NOMO-1 treated with DMSO at 0.1 percent for 48 hours (cell line): ENCODE measurements around the gene SLCO3A1.
"Not testable (repeated sequence)": the region's sequence is repeated elsewhere in the genome, so short reads cannot be mapped to it uniquely, and the experiment has no call there.

ENCODE experiments used
- DNase-seq: peaks from one replicate; lab custom pipeline; 2025; ENCODE audit not compliant: unreplicated experiment; lab: John Stamatoyannopoulos, UW

SLCO3A1 gene

GRCh38 chr15:91956026-91956723 is 102.7 kb downstream of the SLCO3A1 start:
- DNase-seq = no peak

- no peak for DNase-seq
Measured at GRCh38 chr15:91961357-91961756, 107.8 kb downstream of the SLCO3A1 start.

GRCh38 chr15:91963747-91964146 is 110.2 kb downstream of the SLCO3A1 start:
- DNase-seq = not testable (repeated sequence)

- no peak for DNase-seq
Measured at GRCh38 chr15:91965501-91966193, 112.1 kb downstream of the SLCO3A1 start.

- DNase-seq = no peak
Measured at GRCh38 chr15:91966194-91966552, 112.7 kb downstream of the SLCO3A1 start.

GRCh38 chr15:91967935-91968606 is 114.6 kb downstream of the SLCO3A1 start:
- no peak for DNase-seq

GRCh38 chr15:91968610-91969009 is 115.1 kb downstream of the SLCO3A1 start:
- DNase-seq = no peak

- no peak for DNase-seq
Measured at GRCh38 chr15:91970142-91970541, 116.6 kb downstream of the SLCO3A1 start.

- DNase-seq = no peak
Measured at GRCh38 chr15:91973481-91973880, 120.0 kb downstream of the SLCO3A1 start.

- no peak for DNase-seq
Measured at GRCh38 chr15:91974321-91974720, 120.8 kb downstream of the SLCO3A1 start.

- DNase-seq = peak; percentile 5
Measured at GRCh38 chr15:91975241-91975978, 121.9 kb downstream of the SLCO3A1 start.

- no peak for DNase-seq
Measured at GRCh38 chr15:91976966-91977365, 123.5 kb downstream of the SLCO3A1 start.

GRCh38 chr15:91980502-91981267 is 127.2 kb downstream of the SLCO3A1 start:
- DNase-seq = no peak

- DNase-seq = no peak
Measured at GRCh38 chr15:91981821-91982800, 128.6 kb downstream of the SLCO3A1 start.

GRCh38 chr15:91983729-91984340 is 130.3 kb downstream of the SLCO3A1 start:
- DNase-seq = no peak

GRCh38 chr15:91985297-91985696 is 131.8 kb downstream of the SLCO3A1 start:
- no peak for DNase-seq

- peak; percentile 32 for DNase-seq
Measured at GRCh38 chr15:91988071-91988470, 134.6 kb downstream of the SLCO3A1 start.

- no peak for DNase-seq
Measured at GRCh38 chr15:91988655-91989054, 135.1 kb downstream of the SLCO3A1 start.

GRCh38 chr15:91989821-91990220 is 136.3 kb downstream of the SLCO3A1 start:
- no peak for DNase-seq
